NCI-H510A (cell line): ENCODE data around the gene CLIC1.

Experiments
- DNase-seq: peaks from one replicate; lab custom pipeline; 2025; lab: John Stamatoyannopoulos, UW

The CLIC1 gene

DNA sequence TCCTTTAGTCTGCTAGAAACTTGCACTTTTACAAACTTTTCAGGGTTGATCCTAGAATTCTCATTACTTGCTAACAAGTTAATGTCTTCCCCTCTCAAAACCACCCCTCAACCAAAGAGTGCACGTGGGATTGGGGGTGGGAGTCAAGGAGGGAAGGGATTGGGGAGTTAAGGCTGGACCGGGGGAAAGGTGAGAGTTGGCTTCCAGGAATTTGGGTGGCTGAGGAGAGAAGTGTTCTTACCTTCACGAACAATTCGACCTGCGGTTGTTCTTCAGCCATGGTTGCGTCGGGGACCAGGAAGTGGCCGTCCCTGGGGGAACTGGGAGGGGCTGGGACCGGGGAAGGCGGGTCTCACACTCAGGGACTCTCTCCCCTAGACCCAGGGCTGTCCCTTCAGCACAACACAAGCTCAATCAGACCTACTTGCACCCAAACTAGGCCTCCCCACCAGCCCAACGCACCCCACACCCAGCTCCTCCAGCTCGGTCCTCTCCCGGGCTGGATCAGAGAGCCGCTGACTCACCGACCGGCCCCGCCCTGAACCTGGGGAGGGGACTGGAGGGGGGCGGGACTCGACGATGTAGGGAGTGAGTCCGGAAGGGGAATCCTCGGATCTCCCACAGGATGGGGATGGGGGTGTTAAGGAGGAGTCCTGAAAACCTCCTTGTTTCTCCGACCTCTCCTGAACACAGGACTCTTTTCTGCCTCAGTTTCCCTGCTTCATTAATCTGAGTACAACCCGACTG lies at the start of gene CLIC1:
Gene CLIC1, minus strand, starts transcription at position 510 of the 747 bp plus-strand sequence. Its CDS starts 230 bp downstream, at position 280.
- DNase-seq = peak; percentile 86

DNA sequence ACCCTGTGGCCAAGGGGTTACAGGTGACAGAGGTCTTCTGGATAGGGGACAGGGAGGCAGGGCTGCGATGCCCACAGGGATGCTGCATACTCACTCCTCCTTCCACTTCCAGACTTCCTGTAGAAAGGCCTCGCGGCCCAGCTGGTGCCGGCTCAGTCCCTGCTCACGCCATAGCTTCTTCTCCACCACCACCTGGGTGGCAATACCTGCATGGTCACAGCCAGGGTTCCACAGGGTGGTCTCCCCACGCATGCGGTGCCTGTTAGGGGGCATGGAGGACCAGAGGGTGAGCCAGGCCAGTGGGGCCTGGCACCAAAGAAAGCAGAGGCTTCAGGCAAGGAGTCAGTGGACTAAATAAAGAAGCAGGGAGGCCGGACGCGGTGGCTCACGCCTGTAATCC lies 49.1 kb upstream of the CLIC1 start:
- no peak for DNase-seq

DNA sequence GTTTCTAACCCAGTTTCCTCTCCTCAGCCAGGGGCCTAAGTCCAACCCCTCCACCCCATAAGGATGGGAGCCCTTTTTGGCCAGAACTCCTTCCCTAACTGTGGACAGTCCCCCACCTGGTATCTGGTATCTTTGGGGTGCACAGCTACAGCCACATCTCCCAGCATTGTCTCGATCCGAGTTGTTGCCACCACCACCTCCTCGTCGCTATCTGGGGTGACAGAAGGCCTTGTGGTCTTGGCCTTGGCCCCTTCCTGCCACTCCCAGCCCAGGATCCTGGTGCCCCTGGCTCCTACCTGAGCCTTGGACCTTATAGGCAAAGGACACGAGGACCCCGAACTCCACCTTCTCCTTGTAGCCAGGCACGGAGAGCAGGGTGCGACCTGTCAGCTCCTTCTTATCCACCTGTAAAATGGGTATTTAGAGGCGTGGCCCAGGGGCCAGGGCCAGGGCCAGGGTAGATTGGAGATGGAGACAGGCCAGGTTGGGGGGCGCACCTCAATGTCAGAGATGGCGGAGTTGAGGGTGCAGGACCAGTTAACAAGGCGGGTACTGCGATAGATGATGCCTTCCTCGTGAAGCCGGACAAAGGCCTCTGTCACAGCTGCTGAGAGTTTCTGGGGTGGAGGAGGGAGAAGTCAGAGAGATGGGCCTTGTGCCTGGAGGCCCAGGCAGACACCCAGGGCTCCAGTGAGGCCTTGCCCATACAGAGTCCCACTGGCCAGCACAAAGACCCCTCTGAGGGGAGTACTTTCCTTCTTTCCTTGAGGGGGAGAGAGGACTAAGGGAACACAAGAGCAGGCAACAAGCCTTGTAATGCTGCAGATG lies 48.0 kb upstream of the CLIC1 start:
- DNase-seq = no peak

DNA sequence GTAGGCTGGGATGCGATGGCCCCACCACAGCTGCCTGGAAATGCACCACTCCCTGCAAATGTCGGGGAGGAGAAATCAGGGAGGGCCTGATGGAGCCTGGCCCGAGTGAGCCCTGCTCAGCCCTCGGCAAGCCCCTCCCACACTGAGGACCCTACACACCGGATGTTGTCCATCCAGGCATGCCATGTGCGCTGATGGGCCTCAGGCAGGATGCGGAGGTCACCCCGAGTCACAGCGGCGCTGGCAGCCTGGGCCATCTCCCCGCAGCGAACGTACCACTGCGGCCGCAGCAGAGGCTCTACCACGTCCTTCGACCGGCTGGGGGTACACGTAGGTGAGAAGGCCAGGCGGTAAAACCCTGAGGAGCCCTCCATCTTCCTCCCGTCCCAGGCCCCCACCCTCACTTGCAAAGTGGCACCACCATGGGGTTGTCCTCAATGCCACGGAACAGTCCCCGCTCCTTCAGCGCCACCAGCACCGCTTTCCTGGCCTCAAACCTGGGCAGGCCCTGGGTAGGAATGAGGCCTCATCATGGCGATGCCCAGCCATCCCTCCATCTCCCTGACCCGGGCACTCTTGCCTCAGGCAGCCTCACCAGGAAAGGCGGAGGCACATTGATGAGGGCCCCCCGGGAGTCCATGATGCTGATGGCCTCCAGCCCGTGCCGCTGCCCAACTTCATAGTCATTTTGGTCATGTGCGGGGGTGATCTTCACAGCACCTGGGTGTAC lies 46.0 kb upstream of the CLIC1 start:
- DNase-seq = no peak

DNA sequence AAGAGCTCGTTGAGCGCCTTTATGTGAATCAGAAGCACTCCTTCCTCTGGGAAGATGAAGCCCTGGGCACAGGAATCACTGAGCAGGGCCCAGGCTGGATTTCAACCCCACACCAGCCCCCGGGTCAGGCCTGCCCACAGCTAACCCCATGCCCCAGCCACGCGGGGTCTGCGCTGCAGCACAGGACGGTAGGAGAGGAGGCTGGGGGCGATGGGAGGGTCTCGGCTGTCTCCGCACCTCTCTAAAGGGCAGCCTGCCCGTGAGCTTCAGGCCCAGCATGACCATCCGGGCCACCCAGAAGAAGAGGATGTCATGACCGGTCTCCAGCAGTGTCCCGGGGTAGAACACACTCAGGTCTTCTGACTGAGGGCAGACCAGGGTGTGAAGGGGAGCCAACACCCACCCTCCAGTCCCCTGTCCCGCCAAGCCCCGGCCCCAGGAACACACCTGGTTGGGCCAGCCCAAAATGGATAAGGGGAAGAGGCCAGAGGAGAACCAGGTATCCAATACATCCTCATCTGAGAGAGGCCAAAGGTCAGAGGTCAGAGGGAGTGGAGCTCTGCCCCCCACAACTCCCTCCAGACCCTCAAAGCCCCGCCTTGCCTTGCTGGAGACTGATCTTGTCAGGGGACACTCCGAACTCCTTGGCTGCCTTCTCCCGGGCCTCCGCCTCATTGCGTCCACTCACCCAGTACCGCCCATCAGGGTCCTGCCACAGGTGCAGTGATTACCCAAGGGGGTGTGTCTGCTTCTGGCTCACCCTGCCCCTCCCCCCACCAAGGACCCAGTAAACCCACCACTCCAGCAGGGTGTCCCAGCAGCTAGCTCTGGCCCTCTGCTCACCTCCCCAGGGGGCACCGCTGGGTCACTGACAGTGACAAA lies 45.2 kb upstream of the CLIC1 start:
- DNase-seq = no peak

DNA sequence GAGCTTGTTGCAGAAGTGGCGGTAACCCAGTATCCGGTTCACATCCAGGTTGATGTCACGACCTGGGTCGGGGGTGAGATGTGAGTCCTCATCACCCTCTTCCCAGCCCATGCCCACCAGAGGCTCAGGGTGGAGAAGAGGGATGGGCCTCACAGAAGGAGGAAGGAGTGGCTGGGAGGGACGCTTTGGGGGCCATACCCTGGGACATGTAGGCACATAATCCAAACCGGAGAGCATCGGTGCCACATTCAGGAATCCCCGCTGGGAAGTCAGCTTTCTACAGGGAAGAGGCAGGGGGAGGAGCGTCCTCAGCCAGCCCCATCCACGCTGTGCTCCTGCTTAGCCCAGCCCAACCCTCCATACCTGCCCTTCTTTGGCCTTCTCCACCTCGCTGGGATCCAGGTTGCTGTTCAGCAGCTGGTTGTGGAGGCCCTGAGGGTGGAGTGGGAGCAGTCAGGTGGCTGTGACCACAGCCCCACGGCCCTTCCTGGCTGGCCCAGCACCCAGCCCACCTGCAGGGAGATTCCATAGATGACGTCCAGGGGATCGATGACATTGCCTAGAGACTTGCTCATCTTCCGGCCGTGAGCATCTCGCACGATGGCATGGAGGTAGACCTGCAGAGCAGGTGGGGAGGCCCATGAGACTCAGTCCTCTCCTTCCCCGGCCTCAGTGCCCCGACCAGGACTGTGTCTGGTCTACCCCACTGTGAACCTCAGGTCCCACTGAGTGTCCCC lies 44.3 kb upstream of the CLIC1 start:
- no peak for DNase-seq

DNA sequence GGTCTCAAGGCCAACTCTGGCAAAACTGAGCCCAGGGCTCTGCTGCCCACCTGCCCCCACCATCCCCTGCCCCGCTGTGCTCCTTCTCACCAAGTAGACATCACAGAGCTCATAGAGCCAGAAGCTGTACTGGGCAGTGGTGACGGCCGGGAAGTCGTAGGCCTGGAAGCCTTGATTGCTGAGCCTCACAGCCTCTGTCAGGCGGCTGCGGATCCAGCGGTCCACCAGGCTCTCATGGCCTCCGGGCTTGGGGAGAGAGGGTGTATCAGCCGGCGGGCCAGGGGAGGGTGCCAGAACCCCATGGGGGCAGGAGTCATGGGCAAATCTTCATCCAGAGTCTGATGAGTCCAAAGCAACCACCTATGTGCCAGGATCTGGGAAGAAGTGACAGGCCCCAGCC lies 43.6 kb upstream of the CLIC1 start:
- DNase-seq = no peak

DNA sequence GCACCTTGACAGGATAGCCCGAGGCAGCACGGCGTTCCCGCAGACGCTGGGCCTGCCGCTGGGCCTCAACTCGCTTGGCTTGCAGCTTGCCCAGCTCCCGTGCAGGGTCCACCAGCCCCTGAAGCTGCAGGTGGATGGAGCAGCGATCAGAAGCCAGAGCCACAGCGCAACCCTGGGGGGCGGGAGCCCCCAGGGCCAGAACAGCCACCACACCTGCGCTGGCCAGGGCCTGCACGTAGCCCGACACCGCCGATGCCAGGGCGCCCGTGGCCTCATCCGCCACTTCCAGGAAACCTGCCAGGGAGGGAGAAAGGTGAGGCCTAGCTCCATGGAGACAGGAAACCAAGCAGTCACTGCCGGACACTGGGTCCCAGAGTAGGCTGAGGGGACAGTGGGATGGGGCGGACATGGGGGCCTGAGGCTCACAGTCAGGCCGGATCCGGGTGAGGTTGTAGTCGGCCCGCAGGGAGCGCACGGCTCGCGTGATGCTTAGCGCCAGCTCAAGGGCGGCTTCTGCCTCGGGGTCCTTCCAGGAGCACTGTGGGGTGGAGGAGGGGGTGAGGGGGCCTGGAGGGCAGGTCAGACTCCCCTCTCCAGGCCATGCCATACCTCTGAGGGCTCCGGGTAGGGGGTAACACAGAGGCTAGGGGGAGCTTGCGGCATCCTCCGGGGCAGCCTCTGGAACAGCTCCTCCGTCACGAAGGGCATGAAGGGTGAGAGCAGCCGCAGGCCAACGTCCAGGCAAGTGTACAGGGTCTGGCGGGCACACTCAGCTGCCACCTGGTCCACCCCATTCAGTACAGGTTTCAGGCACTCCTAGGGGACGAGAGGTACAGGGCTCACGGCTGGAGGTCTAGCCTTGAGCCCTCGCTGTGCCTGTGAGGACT lies 42.9 kb upstream of the CLIC1 start:
- DNase-seq = no peak

DNA sequence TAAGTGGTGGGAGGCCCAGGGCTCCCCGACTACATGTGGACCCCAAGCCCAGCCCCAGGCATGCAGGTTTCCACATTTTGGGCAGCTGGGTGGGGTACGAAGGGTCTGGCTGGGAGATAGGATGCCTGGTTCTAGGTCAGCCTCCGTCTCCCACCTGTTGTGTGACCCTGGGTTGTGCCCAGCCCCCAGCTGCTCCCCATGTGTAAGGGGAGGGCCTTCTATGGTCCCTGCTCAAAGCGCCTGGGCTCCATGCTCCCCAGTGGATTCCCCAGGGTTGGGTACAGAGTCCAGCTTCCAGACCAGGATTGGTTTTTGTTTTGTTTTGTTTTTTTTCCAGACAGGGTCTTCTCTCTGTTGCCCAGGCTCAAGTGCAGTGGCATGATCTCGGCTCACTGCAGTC lies 41.9 kb upstream of the CLIC1 start:
- no peak for DNase-seq

DNA sequence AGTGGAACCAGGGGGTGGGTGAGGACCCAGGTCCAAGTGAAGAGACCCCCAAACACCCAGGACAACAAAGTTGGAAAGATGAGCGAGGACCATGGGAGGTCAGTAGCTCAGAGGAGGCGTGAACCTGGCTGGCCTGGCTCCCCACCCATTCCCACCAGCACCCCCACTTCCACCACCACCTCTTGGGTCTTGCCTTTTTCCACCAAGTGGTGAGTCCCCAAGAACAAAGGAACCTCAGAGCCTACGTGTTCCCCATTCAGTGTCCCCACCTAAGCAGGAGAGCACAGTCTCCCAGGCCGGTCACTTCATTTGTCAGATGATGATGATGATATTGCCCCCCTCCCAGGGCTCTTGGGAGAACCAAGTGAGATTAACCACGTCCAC lies 41.3 kb upstream of the CLIC1 start:
- no peak for DNase-seq

DNA sequence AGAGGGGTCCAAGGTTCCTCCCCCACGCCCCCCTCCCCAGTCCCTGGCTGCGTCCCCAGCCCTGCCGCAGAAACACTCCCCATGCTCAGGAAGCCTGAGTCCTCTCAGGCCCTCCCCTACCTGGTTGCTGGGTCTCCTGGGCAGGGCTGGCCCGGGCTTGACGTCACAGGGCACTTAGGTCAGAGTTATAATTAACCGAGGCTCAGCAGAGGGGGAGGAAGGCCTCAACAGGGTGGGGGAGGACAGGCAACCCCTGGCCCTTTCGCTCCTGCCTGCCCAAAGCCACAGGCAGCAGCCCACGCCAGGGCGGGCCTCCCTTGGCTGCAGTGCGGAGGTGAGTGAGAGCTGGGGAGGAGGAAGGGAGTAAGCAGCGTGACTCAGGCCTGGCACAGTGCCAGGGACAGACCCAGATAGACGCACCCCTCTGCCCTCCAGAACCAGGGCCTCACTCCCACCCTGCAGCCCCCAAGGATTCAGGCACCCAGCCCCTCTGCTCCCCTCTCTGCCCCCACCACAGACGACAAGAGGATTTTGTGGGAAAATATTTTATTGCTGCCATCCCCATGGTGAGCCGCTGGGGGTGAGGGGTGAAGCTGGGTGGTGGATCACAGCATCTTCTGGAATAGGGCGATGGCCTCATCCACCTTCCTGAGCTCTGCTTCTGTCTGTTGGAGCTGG lies 40.8 kb upstream of the CLIC1 start, which contains the start of gene VWA7:
Gene VWA7, minus strand, starts transcription at position 340 of the 678 bp plus-strand sequence. CDS start 549 bp downstream, outside the sequence.
- peak; percentile 93 for DNase-seq

DNA sequence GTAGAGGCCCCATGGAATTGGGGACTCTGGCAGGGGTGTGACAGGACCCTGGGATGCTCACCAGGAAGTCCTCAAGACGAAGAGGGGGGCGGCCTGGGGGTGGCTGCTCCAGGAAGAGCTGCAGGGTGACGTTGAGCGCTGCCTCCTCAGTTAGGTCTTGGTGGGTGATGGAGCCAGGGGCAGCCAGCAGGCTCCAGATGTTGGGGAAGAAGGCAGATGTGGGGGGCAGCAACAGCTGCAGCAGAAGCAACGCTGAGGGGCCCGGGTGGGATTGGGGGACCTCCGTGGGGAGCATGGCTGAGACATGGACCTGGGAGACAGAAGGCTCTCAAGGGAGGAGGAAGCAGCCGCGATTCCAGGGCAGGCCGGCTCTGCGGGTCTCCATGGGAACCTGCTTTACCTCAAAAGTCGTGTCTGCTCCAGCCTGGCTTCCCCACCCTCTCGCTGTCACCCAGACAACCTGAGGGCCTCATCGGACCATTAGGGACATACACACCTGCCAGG lies 40.2 kb upstream of the CLIC1 start:
- peak; percentile 72 for DNase-seq

DNA sequence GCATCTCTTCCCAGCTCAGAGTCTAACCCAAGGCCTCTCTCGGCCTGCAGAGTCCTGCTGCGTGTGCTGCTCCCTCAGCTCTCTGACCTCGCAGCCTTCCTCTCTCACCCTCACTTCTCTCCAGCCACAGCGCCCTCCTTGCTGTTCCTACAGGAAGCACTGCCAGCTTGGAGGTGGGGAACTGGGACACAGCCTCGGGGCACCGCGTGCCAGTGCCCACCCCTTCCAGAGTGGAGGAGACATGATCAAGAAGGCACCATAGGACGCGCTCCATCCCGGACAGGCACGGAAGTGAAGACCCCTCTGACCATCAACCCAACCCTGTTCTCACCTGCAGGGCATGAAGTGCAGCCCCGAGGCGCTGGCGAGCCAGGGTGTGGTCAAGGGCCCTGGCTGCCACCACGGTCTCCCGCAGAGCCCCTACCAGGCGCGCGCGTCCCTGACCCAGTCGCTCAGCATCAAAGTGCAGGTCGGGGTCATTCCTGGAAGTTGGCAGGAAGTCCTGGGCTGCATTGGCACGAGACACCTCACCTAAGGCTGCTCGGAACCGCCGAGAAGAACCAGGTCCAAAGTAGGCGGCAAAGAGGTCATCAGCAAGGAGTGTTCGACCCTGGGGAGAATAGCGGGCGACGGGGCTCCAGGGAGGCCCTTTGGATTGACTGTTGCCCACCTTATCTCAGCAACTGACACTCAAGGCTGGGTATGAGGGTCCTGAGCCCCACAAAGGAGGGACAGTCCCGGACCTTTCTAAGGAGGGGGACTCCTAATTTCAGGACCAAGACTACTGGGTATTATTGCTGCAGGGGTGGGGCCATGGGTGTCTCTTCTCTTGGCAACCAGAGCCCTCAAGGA lies 39.5 kb upstream of the CLIC1 start:
- no peak for DNase-seq

DNA sequence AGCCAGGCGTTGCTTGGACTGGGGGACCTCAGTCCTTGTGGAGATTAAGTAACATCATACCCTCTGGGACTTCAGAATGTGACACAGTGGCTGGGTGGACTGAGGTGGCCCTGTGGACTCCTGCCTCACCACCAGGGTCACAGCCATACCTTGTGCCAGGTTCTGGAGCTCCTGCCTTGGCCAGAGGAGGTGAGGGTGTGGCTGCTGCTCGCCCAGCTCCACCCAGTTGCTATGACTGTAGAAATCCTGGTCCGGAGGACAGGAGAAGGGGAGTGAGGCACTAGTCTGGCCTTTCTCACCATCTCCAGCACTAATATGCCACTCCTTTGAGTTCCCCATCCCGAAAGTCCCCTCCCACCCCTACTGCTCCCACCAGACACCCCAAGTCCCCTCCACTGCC lies 38.9 kb upstream of the CLIC1 start:
- DNase-seq = no peak

DNA sequence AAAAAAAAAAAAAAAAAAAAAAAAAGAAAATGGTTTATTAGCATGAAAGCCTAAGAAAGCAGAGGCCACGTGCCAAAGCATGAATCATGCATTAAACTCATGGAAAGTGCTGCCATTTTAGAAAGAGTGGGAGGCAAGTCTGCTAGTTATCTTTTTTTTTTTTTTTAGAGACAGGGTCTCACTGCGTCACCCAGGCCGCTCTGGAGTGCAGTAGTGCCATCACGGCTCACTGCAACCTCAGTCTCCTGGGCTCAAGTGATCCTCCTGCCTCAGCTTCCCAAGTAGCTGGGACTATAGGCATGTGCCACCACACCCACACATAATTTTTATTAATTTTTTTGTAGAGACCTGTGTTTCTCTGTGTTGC lies 35.6 kb upstream of the CLIC1 start:
- no peak for DNase-seq

DNA sequence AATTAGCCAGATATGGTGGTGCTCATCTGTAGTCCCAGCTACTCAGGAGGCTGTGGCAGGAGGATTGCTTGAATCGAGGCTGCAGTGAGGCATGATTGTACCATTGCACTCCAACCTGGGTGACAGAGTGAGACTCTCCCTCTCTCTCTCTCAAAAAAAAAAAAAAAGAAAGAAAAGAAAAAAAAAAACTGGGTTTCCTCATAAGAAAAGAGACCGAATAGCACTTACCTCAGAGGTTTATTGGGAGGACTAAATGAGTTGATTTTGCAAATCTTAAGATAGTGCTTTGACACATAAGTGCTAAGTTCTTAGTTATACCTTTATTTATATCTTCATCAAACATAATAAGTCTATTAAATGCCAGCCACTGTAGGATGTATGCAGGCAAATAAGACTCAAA lies 34.5 kb upstream of the CLIC1 start:
- no peak for DNase-seq

DNA sequence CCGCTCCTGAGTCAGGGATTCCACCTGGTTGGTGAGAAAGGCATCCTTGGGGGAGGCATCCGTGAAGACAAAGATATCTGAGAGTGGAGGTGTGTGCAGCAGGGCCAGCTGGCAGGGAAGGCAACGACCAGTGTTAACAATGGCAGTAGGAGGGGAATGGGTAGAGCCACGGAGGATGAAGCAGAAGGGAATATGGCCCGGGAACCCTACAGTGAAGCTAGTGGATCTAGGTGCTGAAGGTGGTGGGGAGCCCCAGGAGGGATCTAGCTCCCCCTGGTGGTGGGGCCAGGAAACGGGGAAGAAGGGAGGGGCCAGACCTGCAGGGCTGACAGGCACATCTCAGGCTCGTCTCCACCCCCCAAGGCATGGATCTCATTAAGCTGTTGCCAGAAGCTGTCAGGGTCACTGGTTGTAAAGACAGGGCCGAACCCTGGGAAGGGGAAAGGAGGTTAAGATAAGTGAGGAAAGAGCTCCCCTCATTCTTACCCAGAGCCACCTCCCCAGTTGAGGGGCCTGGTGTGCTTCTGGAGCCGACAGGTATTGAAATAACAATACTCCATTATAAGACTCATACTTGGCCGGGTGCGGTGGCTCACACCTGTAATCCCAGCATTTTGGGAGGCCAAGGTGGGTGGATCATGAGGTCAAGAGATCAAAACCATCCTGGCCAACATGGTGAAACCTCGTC lies 33.5 kb upstream of the CLIC1 start:
- peak; percentile 33 for DNase-seq
